ENCODE measurements around the gene DHRS9. TPM values are rescaled to one million over a fixed set of nuclear protein-coding genes. Genes with fewer than 3 reads are reported as not detected.

The DHRS9 gene
- total RNA-seq, 1 donor from 2014 or later: not detected

GRCh38 chr2:169136885-169137534 is 67.6 kb downstream of the DHRS9 start:
- Histone ChIP-seq H3K4me1 (no peaks in the 10 kb centered on the region), H3K27ac (no peak overlapping the region), H3K36me3 (no peaks in the 10 kb centered on the region), H3K27me3 (no peaks in the 10 kb centered on the region), H3K9me3 (no peaks in the 10 kb centered on the region), H3K4me3 (no peak overlapping the region)
- no peak for DNase-seq (ENCODE audit: extremely low spot score in 2 of 2)
- TF ChIP-seq POLR2AphosphoS5 (IDR thresholded peaks at IDR 0.05; ENCODE audit: insufficient read depth in 1 of 2, low read depth in 1 of 2) (no peak), POLR2A (IDR thresholded peaks at IDR 0.05) (no peak), CTCF (IDR thresholded peaks at IDR 0.05) (no peak)
- intact Hi-C loops (cut with DNase I): loop anchor here (5.0 kb wide), 1 partner anchor 1250 kb away; no protein-coding TSS in a partner anchor

- Histone ChIP-seq H3K4me3 (no peak overlapping the region), H3K36me3 (no peaks in the 10 kb centered on the region), H3K4me1 (no peaks in the 10 kb centered on the region), H3K27ac (no peak overlapping the region), H3K27me3 (no peaks in the 10 kb centered on the region), H3K9me3 (no peaks in the 10 kb centered on the region)
- intact Hi-C loops (cut with DNase I): loop anchor here (5.0 kb wide), 1 partner anchor 1249 kb away; no protein-coding TSS in a partner anchor
- no peak for TF ChIP-seq POLR2AphosphoS5 (IDR thresholded peaks at IDR 0.05; ENCODE audit: insufficient read depth in 1 of 2, low read depth in 1 of 2)
- no peak for DNase-seq (ENCODE audit: extremely low spot score in 2 of 2)
These were observed 68.6 kb downstream of the DHRS9 start for GRCh38 chr2:169137924-169138323.

GRCh38 chr2:169139145-169139544 is 69.8 kb downstream of the DHRS9 start:
- intact Hi-C loops (cut with DNase I): loop anchor here (5.0 kb wide), 1 partner anchor 1248 kb away; no protein-coding TSS in a partner anchor
- Histone ChIP-seq H3K4me3 (no peak overlapping the region), H3K36me3 (no peaks in the 10 kb centered on the region), H3K27me3 (no peaks in the 10 kb centered on the region), H3K27ac (no peak overlapping the region), H3K4me1 (no peaks in the 10 kb centered on the region), H3K9me3 (no peaks in the 10 kb centered on the region)
- TF ChIP-seq POLR2AphosphoS5 (IDR thresholded peaks at IDR 0.05; ENCODE audit: insufficient read depth in 1 of 2, low read depth in 1 of 2): no peak
- TF ChIP-seq POLR2A (IDR thresholded peaks at IDR 0.05): no peak
- TF ChIP-seq CTCF (IDR thresholded peaks at IDR 0.05): no peak
- DNase-seq (ENCODE audit: extremely low spot score in 2 of 2): no peak

GRCh38 chr2:169139993-169140767 is 70.8 kb downstream of the DHRS9 start:
- DNase-seq (ENCODE audit: extremely low spot score in 2 of 2): no peak
- no peak for TF ChIP-seq CTCF (IDR thresholded peaks at IDR 0.05)
- TF ChIP-seq POLR2A (IDR thresholded peaks at IDR 0.05): no peak
- TF ChIP-seq POLR2AphosphoS5 (IDR thresholded peaks at IDR 0.05; ENCODE audit: insufficient read depth in 1 of 2, low read depth in 1 of 2): no peak
- intact Hi-C loops (cut with DNase I): loop anchor here (5.0 kb wide), 1 partner anchor 1247 kb away; no protein-coding TSS in a partner anchor
- no peaks in the 10 kb centered on the region for H3K36me3 ChIP-seq
- H3K27me3 ChIP-seq: no peaks in the 10 kb centered on the region
- no peaks in the 10 kb centered on the region for H3K9me3 ChIP-seq
- no peaks in the 10 kb centered on the region for H3K4me1 ChIP-seq
- H3K4me3 ChIP-seq: no peak overlapping the region
- no peak overlapping the region for H3K27ac ChIP-seq

GRCh38 chr2:169141713-169142352 is 72.5 kb downstream of the DHRS9 start:
- intact Hi-C loops (cut with DNase I): no loop called here
- H3K27ac ChIP-seq: no peak overlapping the region
- no peak for DNase-seq (ENCODE audit: extremely low spot score in 2 of 2)

More at GRCh38 chr2:169141713-169142352, 72.5 kb downstream of the DHRS9 start:
- TF ChIP-seq CTCF (IDR thresholded peaks at IDR 0.05): peak; percentile 7 to 49 (median 37)
- no peak for TF ChIP-seq POLR2AphosphoS5 (IDR thresholded peaks at IDR 0.05; ENCODE audit: insufficient read depth in 1 of 2, low read depth in 1 of 2)
- Histone ChIP-seq H3K4me3 (no peak overlapping the region), H3K9me3 (no peaks in the 10 kb centered on the region), H3K27me3 (no peaks in the 10 kb centered on the region), H3K4me1 (no peaks in the 10 kb centered on the region), H3K36me3 (no peaks in the 10 kb centered on the region)
